NCI-H446 (cell line): ENCODE data around the gene PPP5C.
"Not testable (repeated sequence)": the region's sequence is repeated elsewhere in the genome, so short reads cannot be mapped to it uniquely, and the experiment has no call there.

Experiments
- DNase-seq, 2 experiments: peaks; one replicate each; lab custom pipeline; 2025; lab: John Stamatoyannopoulos, UW

Gene PPP5C

GRCh38 chr19:46346821-46347571 lies at the start of gene PPP5C:
Gene PPP5C, plus strand, starts transcription at chr19:46347087. Its CDS starts 10 bp downstream, at chr19:46347097.
- peak; percentile 85 to 98 for DNase-seq

GRCh38 chr19:46297700-46298478 lies 49.0 kb upstream of the PPP5C start:
- DNase-seq, result peak in 1 of 2 experiments; percentile 53

GRCh38 chr19:46298479-46299003 lies 48.3 kb upstream of the PPP5C start:
- DNase-seq, result peak in 1 of 2 experiments; percentile 55

GRCh38 chr19:46299004-46299509 lies 47.8 kb upstream of the PPP5C start:
- peak; percentile 91 to 98 for DNase-seq

GRCh38 chr19:46299695-46300094 lies 47.2 kb upstream of the PPP5C start:
- DNase-seq, result peak in 1 of 2 experiments; percentile 27

GRCh38 chr19:46303322-46303690 lies 43.6 kb upstream of the PPP5C start:
- DNase-seq, result no peak

GRCh38 chr19:46303691-46304397 lies 43.0 kb upstream of the PPP5C start:
- DNase-seq, result no peak

- no peak for DNase-seq
These were observed 40.4 kb upstream of the PPP5C start for GRCh38 chr19:46306501-46306900.

- no peak for DNase-seq
These were observed 38.4 kb upstream of the PPP5C start for GRCh38 chr19:46308510-46308909.

- no peak for DNase-seq
These were observed 37.8 kb upstream of the PPP5C start for GRCh38 chr19:46309056-46309455.

- no peak for DNase-seq
These were observed 35.4 kb upstream of the PPP5C start for GRCh38 chr19:46311444-46311843.

- DNase-seq, result not testable (repeated sequence)
These were observed 33.1 kb upstream of the PPP5C start for GRCh38 chr19:46313540-46314469.

- DNase-seq, result no peak
These were observed 29.5 kb upstream of the PPP5C start for GRCh38 chr19:46317339-46317738.

GRCh38 chr19:46319613-46320012 lies 27.3 kb upstream of the PPP5C start:
- no peak for DNase-seq

GRCh38 chr19:46320559-46320958 lies 26.3 kb upstream of the PPP5C start:
- DNase-seq, result no peak

GRCh38 chr19:46321653-46322052 lies 25.2 kb upstream of the PPP5C start:
- no peak for DNase-seq

GRCh38 chr19:46323227-46323626 lies 23.7 kb upstream of the PPP5C start:
- DNase-seq, result not testable (repeated sequence)

GRCh38 chr19:46324277-46324676 lies 22.6 kb upstream of the PPP5C start:
- no peak for DNase-seq

- DNase-seq, result no peak
These were observed 20.3 kb upstream of the PPP5C start for GRCh38 chr19:46326608-46327007.

GRCh38 chr19:46328079-46328478 lies 18.8 kb upstream of the PPP5C start:
- no peak for DNase-seq

GRCh38 chr19:46330319-46330918 lies 16.5 kb upstream of the PPP5C start:
- DNase-seq, result no peak
